Stimulated activated CD8-positive, alpha-beta memory T cell treated with anti-CD3 and anti-CD28 coated beads, Interleukin-2, amount 100 ng/mL, for 48 hours (primary cell): Measurements from ENCODE around the gene PTPRU.

Experiments used
- DNase-seq, 2 donors: peaks; one replicate each; pipeline ENCODE4 v3.0.0-alpha.2; 2020; ENCODE audit warnings: low read depth in 2 of 2

The PTPRU gene

DNA sequence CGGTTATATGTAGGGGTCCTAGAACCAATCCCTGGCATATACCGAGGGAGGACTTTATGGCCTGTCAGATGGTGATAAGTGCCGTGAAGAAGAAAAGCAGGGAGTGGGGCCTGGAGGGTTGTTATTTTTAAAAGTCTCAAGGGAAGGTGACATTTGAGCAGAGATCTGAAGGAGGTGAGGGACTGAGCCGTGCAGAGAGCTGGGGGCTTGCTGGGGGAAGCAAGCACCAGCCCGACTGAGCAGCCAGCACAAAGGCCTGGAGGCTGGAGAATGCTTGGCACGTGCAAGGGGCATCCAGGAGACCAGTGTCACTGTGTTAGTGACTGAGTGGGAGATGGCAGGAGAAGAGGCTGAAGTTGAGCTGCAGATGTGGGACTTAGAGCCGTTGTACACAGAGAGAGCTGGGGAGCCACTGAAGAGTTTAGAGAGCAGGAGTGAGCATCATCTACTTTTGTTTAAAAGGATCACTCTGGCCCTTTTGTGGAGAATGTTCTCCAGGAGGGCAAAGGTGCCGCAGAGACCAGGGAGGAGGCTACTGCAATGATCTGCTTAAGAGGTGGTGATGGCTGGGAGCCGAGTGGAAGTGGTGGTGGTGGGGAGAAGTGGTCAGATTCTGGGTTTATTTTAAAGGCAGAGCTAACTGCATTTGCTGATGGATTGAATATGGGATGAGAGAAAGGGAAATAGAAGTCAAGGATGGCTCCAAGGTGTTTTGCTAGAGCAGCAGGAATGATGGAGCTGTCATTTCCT, 31.2 kb downstream of the PTPRU start:
- DNase-seq, result no peak

DNA sequence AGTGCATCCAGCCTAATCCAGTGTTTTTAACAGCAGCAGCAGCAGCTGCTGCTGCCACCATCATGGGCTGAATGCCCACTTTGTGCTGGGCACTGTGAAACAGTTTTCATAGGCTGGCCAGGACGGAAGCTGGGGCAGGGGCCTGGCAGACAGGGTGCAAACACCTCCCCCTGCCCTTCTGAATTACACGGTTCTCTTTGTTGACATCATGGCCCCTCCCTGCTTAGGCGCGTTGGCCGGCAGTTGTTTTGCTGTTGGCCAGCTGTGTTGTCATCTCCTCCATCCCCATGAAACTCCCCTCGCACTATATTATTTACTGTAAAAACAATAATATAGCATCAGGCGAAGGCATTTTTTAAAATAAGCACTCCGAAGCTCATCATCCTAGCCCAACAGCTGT, 33.1 kb downstream of the PTPRU start:
- no peak for DNase-seq

DNA sequence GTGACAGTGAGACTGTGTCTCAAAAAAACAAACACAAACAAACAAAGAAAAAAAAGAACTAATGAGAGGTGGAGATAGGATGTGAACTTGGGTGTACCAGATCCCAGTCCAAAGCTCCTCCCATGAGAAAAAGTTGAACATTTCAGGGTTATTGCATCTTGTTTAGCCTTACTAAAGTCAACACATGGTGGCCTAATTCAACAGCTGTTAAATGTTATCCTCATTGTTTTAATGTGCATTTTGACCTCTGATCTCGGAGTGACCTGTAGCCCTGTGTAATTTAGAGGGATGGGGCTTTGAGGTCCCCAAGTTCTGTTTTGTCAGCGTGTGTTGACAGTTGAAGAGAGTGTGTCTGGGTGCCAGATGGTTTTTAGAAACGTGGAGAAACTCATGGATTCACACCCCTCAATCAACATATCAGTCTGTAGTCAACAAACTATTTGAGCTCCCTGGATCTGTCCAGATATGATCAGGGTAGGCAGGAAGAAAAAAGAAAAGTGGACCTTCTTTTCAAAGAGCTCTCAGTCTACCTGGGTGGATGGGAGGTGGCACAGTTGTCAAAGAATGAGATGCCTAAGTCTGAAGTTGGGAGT, 34.7 kb downstream of the PTPRU start:
- no peak for DNase-seq

DNA sequence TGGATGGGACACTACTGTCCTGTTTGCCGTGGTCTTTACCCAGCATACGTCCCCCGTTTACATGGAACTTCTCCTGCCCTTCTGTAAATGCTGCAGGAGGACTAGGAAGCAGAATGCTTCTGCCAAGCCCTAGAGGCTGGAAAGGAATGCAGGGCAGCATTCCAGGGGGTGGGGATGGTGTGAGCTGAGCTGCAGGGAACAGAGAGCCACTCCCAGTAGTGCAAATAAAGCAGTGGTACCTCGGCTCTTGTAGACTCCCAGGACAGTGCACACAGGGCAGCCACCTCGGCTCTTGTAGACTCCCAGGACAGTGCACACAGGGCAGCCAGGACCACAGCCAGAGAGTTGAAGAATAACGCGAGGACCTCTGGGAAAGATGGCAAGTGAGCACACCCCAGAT, 35.4 kb downstream of the PTPRU start:
- no peak for DNase-seq

DNA sequence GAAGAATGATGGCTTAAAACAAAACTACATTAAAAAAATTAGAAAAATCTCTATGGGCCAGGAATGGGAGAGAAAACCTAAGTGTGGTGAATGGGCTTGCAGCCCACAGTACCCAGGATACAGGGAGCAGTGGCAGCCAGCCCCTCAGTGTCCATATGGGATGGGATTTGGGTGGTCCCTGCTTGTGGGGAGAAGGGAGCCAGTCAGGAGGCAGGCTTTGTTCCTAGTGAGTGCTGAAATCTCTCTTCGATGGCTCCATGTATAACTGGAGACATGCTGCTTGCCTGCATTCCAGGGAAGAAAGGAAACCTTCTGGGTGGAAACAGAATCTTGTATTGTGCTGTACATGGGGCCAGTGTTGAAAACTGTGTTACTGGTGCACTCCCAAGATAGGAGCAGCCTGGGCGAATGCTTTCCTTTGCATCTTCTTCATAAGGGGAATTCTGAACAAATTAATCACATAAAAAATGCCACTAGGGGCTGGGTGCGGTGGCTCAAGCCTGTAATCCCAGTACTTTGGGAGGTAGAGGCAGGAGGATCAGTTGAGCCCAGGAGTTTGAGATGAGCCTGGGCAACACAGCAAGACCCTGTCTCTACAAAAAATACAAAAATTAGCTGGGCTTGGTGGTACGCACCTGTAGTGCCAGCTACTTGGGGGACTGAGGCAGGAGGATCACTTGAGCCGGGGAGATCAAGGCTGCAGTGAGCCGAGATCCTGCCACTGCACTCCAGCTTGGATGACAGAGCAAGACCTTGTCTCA, 36.0 kb downstream of the PTPRU start:
- no peak for DNase-seq

DNA sequence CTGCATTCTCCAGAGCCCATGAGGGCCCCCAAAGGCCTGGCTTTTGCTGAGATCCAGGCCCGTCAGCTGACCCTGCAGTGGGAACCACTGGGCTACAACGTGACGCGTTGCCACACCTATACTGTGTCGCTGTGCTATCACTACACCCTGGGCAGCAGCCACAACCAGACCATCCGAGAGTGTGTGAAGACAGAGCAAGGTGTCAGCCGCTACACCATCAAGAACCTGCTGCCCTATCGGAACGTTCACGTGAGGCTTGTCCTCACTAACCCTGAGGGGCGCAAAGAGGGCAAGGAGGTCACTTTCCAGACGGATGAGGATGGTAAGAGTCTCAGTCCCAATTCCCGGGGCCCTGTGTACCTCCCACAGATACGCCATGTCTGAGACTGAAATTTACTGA, 39.1 kb downstream of the PTPRU start:
- DNase-seq, result no peak

DNA sequence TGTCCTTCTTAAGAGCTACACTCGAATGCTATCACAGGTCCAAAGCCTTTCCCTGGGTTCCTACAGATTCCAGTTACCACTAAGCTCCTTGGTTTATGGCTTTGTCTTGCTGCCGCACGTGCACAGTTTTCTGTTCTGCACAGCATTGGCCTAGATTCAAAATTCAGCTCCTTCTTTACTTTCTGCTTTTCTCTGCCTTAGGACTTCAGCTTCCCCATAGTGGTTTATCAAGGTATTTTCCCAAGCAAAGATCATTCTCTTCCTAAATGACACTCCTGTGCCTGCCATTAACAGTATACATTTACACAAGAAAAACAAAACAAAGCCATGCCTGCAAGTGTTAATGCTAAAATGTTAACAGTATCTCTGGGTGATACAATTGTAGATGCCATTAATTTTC, 41.8 kb downstream of the PTPRU start:
- DNase-seq, result no peak

DNA sequence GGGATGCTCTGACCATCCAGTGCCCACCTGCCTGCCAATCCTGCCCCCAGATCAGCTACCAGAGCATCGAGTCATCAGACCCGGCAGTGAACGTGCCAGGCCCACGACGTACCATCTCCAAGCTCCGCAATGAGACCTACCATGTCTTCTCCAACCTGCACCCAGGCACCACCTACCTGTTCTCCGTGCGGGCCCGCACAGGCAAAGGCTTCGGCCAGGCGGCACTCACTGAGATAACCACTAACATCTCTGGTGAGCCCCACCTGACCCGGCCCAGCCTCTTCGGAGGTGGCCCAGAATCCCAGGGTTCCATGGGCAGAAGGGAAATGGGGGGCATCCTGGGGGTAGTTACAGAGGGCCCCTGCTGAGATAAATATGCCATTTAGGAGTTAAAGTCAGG, 43.1 kb downstream of the PTPRU start:
- DNase-seq, result no peak

DNA sequence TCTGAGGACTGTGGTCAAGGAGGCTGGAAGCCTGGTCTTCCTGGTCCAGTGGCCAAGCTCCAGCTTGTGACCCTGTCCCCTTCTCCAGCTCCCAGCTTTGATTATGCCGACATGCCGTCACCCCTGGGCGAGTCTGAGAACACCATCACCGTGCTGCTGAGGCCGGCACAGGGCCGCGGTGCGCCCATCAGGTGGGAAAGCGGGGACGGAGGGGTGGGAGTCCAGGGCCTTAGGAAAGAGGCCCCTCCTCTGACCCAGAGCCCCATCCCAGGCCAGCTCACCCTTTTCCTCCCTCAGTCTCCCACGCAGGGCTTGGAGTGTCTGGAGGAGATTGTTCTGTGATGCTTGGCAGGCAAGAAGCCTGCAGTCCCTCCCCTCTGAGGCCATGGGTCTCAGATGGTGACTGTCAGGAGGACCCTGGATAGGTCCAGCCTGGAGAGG, 43.6 kb downstream of the PTPRU start:
- no peak for DNase-seq

DNA sequence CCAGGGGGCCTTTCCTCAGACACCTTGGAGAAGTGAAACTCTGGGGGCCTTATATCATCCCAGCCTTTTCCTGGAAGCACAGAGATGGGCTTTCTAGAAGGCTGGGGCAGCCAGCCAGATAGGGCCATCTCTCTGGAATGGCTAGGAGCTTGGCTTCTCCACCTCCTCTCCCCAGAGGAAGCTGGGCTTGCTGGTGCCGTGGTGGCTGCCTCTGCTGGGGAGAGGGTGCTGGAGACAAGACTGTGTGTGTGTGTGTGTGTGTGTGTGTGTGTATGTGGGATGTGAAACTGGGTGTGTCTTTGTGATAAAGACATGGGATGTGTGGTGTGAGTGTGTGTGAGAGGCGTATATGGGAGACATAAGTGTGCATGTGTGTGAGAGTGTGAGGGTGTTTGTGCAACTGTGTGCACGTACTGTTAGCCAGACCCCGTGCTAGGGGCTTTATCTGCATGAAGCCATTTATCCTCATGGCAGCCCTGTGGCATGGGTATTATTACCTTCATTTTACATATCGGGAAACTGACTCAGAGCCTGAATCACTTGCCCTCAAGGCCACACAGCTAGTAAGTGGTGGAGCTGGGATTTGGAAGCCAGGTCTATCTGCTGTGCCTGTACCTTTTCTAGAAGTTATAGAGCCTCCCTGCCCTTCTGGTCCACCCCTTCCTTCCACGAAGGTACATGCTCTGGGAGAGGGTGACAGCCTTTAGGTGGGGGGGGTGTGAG, 44.2 kb downstream of the PTPRU start:
- DNase-seq, result no peak

DNA sequence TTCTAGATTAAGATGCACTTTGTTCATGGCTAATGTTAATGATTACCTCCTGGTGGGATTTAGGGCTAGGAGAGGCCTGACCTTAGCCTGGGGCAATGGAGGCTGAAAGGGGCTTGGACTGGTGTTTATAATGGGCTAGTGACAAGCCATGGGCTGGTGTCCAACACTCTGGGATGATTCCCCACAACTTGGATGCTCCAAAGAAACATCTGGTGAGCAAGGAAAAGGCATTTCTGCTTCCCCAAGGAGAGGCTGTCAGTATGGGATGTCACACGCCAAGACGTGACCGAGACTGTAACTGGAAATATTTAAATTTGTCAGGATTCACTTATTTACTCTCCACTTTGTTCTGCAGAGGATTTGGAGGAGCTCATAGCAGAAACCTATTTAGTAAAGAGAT, 45.2 kb downstream of the PTPRU start:
- no peak for DNase-seq

DNA sequence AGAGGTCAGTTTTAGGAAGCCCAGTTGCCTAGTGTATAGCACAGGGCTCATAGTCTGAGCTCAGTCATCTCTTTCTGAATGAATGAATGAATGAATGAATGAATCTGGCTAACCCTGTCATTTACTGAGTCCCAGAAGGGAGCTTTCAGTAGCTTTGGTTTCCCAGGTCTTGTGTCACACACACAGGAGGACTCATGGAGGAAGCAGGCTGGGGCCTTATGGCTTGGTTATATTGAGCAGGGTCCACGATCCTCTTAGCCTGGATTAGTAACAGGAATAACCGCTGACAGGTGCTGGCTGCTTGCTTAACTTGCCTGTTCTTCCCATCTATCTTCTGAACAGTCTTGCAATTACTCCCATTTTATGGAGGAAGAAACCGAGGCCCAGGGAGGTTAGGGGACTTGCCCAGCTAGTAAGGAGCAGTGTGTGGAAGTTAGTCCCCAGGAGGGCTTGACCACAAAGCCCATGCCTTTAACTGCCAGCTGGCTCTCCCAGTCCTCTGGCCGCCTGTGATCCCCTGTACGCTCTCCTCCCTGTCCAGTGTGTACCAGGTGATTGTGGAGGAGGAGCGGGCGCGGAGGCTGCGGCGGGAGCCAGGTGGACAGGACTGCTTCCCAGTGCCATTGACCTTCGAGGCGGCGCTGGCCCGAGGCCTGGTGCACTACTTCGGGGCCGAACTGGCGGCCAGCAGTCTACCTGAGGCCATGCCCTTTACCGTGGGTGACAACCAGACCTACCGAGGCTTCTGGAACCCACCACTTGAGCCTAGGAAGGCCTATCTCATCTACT, 46.0 kb downstream of the PTPRU start:
- no peak for DNase-seq

DNA sequence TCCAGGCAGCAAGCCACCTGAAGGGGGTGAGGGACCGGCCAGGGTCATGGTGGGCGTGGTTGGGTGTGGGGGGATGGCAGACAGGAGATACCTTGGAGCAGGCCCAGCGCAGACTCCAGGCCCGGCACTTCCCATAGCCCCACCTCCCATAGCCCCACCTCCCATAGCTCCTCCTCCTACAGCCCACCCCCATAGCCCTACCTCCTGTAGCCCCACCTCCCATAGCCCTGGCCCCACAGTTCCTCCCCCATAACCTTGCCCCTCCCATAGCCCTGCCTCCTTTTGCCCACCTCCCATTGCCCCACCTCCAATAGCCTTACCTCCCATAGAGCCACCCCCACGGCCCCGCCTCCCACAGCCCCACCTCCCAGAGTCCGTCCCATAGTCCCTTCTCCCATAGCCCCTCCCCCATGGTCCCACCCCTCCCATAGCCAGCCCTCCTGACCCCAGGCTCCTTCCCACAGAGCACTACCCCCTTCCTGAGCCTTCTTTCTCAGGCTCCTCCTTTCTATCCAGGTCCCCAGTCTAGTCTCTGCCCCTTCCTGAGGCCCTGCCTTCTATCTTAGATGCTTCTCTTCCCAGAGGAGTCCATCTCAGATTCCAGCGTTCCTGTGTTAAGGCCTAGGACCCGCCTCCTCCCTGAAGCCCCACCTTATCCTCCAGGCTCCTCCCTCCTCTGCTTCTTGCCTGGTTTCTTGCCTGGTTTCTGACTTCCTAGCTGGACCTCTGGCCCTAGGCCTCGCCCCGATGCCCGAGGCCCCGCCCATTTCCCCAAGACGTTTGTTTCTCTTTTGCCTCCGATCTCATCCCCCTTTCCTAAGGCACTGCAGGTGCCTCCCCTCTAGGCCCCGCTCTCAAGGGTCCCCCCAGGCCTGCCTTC, 46.8 kb downstream of the PTPRU start:
- peak in 1 of 2 donors; percentile 23 for DNase-seq

DNA sequence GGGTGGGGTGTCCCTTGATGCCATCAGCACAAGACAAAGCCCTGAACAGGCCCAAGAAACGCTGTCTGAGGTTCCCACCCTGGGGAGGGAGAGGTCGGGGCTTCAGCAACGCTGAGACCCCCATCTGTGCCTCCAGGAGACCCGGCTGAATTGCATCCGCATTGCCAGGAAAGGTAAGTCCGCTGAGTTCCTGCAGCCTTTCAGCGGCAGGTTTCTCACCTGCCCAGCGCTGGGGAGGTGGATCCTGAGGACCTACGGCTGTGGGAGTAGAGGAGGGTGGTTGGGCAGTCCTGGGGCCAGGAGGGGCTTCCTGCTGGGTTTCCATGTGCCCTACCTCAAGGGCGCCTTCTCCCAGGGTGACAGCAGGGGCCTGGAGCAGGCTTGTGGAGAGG, 47.5 kb downstream of the PTPRU start:
- DNase-seq, result no peak

DNA sequence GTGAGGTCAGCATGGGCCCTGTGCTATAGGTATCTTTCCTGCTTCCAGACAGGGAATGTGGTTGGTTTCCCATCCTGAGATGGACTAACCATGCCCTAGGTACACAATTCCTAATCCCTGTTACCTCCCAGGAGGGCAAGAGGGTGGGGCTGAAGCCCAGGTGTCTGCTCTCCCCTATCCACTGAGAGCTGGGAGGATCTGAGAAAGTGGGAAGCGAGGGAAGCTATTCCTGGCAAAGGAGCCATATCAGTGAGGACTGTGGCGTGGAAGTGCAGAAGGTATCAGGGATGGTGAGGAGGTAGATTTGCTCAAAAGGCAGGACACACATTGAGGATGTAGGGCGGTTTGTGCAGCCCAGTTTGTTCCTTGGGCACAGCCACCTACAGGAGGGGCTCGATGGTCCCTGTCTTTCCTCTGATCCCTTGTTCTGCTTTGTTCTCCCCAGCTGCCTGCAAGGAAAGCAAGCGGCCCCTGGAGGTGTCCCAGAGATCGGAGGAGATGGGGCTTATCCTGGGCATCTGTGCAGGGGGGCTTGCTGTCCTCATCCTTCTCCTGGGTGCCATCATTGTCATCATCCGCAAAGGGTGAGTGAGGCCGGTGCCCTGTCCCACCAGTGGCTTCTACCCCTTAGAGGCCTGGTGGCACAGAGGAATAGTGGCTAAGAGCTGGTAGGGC, 48.1 kb downstream of the PTPRU start:
- no peak for DNase-seq

DNA sequence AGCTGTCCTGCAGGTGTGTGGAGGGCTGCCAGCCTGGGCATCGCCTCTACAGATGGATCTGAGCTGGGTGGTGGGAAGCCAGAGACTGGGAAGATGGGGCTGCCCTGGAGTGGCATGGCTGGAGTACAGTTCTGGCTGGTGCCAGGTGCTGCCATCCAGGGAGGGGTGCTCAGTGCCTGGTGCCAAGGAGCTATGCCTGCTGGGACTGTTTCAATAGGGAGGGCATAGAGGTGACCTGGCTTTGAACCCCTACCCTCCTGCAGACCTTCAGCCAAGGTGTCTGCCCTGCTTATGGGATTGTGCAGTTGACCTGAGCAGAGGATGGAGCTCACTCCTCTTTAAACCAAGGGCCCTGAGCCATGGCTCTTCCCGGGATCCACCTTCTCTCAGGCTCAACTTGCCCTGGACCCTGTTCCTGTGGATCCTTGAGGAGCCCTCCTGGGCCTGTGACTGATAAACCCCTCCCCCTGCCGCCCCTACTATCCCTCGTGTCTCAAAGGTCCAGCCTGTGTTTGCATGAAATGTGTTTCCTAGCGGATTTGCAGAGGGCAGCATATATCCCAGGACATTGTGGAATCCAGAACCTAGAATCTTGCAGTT, 48.7 kb downstream of the PTPRU start:
- DNase-seq, result no peak

DNA sequence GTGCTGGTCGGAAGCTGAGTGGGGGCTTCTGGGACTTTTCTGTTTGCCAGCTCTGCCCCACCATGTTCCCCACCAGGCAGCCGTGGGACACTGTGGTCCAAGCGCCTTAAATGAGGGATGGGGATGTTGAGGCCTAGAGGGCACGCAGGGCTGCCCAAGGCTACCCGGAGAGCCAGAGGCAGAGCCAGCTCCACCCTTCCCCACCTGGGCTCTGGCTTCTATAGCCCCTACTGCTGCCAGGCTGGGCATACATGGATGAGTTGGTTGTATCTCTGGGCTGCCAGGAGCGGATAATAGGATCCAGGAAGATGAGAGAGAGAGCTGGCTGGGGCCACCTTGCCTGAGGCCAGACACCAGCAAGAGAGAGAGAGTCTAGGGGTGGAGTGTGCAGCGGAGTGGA, 49.4 kb downstream of the PTPRU start:
- no peak for DNase-seq

DNA sequence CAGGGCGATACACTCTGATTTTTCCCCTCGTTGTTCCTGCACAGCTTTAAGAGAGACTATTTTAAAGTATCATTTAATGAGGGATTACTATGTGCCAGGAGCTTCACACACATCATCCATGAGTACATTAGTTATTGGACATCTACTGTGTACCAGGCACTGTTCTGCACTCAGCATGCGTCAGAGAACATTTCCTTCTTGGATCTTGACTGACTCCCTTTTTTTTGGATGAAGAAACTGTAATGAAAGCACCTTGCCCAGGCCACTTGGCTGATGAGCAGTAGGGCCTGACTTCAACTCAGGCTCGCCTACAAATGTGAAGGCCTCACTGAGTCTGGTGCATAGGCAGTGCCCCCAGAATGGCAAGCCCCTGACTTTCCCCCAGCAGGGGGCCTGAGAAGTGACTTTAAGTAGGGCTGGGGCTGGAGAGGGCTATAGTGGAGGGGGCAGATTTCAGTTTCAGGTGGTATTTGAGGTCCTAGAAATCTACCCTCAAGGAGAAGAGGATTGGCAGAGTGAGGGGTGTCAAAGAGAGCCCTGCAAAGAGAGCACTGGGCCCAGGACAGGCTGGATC, 50.0 kb downstream of the PTPRU start:
- no peak for DNase-seq

DNA sequence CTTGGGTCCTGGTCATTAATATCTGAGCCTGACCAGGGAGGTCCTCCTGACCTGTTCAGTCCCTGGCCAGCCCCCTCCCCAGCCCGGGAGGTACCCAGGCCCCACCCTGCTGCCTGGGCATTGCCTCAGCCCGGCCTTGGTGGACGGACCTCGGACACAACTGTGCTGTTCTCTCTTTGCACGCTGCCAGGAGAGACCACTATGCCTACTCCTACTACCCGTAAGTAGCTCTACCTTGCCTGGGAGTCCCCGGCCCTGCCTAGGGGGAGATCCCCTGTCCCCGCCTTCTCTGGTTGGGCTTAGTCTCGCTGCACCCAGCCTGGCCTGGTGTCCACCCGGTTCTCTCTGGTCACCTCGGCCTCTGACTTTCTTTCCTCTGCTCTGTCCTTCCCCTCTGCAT, 53.2 kb downstream of the PTPRU start:
- DNase-seq, result no peak
